K562 (cell line): ENCODE data around the gene ANKMY1. TPM values are rescaled to one million over a fixed set of nuclear protein-coding genes. Genes with fewer than 3 reads are reported as not detected.

ENCODE experiments used
- ARID1B ChIP-seq: fragments of 450-650 bp; IDR thresholded peaks from 2 replicates; pipeline ENCODE4 v1.6.1; 2016; ENCODE audit warnings: antibody characterized with exemption, mild to moderate bottlenecking, inconsistent platforms
- ASH1L ChIP-seq: fragments of 450-650 bp; IDR thresholded peaks from 2 replicates; pipeline ENCODE4 v1.6.1; 2018; ENCODE audit warnings: borderline replicate concordance, mild to moderate bottlenecking, low read depth; ENCODE audit not compliant: partially characterized antibody
- CREBBP ChIP-seq: IDR thresholded peaks from one replicate; pipeline ENCODE4 v1.6.1; 2012; ENCODE audit warnings: low read depth, mild to moderate bottlenecking, control low read depth, inconsistent platforms, low read length
- DACH1 ChIP-seq: fragments of 450-650 bp; IDR thresholded peaks from 2 replicates; pipeline ENCODE4 v1.6.1; 2018; ENCODE audit not compliant: partially characterized antibody
- HDGF ChIP-seq: fragments of 450-650 bp; IDR thresholded peaks from 2 replicates; pipeline ENCODE4 v1.6.1; 2016
- HNRNPL ChIP-seq: fragments of 200-400 bp; formaldehyde crosslinking; IDR thresholded peaks from 2 replicates; pipeline ENCODE4 v1.6.1; 2017; ENCODE audit warnings: low read depth, mild to moderate bottlenecking, low read length
- LCOR ChIP-seq: sonication (generic); formaldehyde crosslinking; IDR thresholded peaks from 2 replicates; pipeline ENCODE4 v1.8.0; 2022; ENCODE audit warnings: mild to moderate bottlenecking, missing genetic modification reagents
- POLR2B ChIP-seq: fragments of 450-650 bp; IDR thresholded peaks from 2 replicates; pipeline ENCODE4 v1.6.1; 2018; ENCODE audit warnings: low read depth; ENCODE audit not compliant: partially characterized antibody
- RAD21 ChIP-seq, 2 experiments: fragments of 250-450 bp in 1 of 2; fragments of 450-650 bp in 1 of 2; sonication (Bioruptor Pico) in 1 of 2; formaldehyde crosslinking in 1 of 2; IDR thresholded peaks in 1 of 2; conservative IDR thresholded peaks in 1 of 2; 2 replicates each; pipeline versions ENCODE4 v1.4.0 to v1.8.0; 2020 to 2022; ENCODE audit warnings: mild to moderate bottlenecking in 2 of 2, moderate library complexity in 1 of 2
- RBM25 ChIP-seq: fragments of 200-400 bp; formaldehyde crosslinking; IDR thresholded peaks from 2 replicates; pipeline ENCODE4 v1.6.1; 2018; ENCODE audit warnings: low read length, low read depth, moderate library complexity; ENCODE audit not compliant: severe bottlenecking
- SFPQ ChIP-seq: fragments of 200-400 bp; formaldehyde crosslinking; IDR thresholded peaks from 2 replicates; pipeline ENCODE4 v1.6.1; 2017; ENCODE audit warnings: mild to moderate bottlenecking, low read depth, low read length, moderate library complexity
- SRSF9 ChIP-seq: fragments of 200-400 bp; formaldehyde crosslinking; IDR thresholded peaks from 2 replicates; pipeline ENCODE4 v1.6.1; 2017; ENCODE audit warnings: low read depth, low read length, borderline replicate concordance
- STAG1 ChIP-seq: sonication (generic); formaldehyde crosslinking; IDR thresholded peaks from 2 replicates; pipeline ENCODE4 v1.5.0; 2020; ENCODE audit warnings: missing genetic modification reagents, borderline replicate concordance
- ZFP91 ChIP-seq: sonication (generic); formaldehyde crosslinking; IDR thresholded peaks from 2 replicates; pipeline ENCODE4 v1.8.0; 2022; ENCODE audit warnings: mild to moderate bottlenecking, missing genetic modification reagents
- ZNF174 ChIP-seq: fragments of 250-450 bp; sonication (Bioruptor Pico); IDR thresholded peaks from 2 replicates; pipeline ENCODE4 v1.4.0; 2020; ENCODE audit warnings: mild to moderate bottlenecking
- ZNF316 ChIP-seq: fragments of 450-650 bp; IDR thresholded peaks from 2 replicates; pipeline ENCODE4 v1.6.1; 2016
- ZNF384 ChIP-seq: IDR thresholded peaks from 2 replicates; pipeline ENCODE4 v1.6.1; 2012; ENCODE audit warnings: low read depth, low read length, improper control_type of control experiment
- polyA plus RNA-seq, 8 experiments: library from polyadenylated mRNA; depleted of rRNA in 4 of 8; stranded (reverse) in 5 of 8; unstranded in 3 of 8; fragments of >200 nt; fragmentation: Nextera tagmentation in 2 of 8; fragmentation: Illumina TruSeq in 1 of 8; extraction: Ambion mirVana in 2 of 8; extraction: Trizol in 1 of 8; gene quantifications; 2 replicates each; pipeline versions ENCODE4 v1.2.1 to v1.2.3, GENCODE V29; 2011 to 2014; ENCODE audit warnings: inconsistent platforms in 1 of 8, missing spikeins in 1 of 8
- total RNA-seq, 7 experiments: library from RNA; depleted of rRNA in 6 of 7; stranded (reverse); fragments of >200 nt in 6 of 7; fragmentation: Illumina TruSeq in 2 of 7; extraction: Trizol in 2 of 7; gene quantifications; 2 replicates each; pipeline versions ENCODE4 v1.2.1 to v1.2.3, GENCODE V29; 2011 to 2021; ENCODE audit warnings: low replicate concordance in 1 of 7
- TF ChIP-seq, protein P1 (sequence below): fragments of 250-450 bp; sonication (Bioruptor Pico); IDR thresholded peaks from 2 replicates; pipeline ENCODE4 v1.8.0; 2022; ENCODE audit warnings: moderate library complexity, mild to moderate bottlenecking, inconsistent platforms
- TF ChIP-seq, protein P2 (sequence below): fragments of 250-450 bp; sonication (Bioruptor Pico); IDR thresholded peaks from 2 replicates; pipeline ENCODE4 v1.8.0; 2021; ENCODE audit warnings: moderate library complexity, mild to moderate bottlenecking, inconsistent platforms
- TF ChIP-seq, protein P3 (sequence below): sonication (generic); formaldehyde crosslinking; IDR thresholded peaks from 2 replicates; pipeline ENCODE4 v1.8.1; 2023; ENCODE audit warnings: mild to moderate bottlenecking, missing genetic modification reagents

Gene ANKMY1
- total and polyA plus RNA-seq, 9 of the 15 experiments (the other 6 are each of a cell fraction or from before 2014, with no cell fraction given): 0.75 to 15.1 (median 11.7) TPM

GRCh38 chr2:240560480-240561324, 2.9 kb upstream of the ANKMY1 start (continued):
- TF ChIP-seq, protein P1, sequence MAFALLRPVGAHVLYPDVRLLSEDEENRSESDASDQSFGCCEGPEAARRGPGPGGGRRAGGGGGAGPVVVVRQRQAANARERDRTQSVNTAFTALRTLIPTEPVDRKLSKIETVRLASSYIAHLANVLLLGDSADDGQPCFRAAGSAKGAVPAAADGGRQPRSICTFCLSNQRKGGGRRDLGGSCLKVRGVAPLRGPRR (CRISPR knock-in tag): no peak
- TF ChIP-seq LCOR (CRISPR knock-in tag): 0 out of 2 replicates have a peak, but pooled peaks have one; percentile 40
- TF ChIP-seq POLR2B: no peak
- no peak for TF ChIP-seq ZNF316
- TF ChIP-seq ZNF174 (CRISPR knock-in tag): no peak
- TF ChIP-seq ASH1L: peak; percentile 64
- TF ChIP-seq, protein P2, sequence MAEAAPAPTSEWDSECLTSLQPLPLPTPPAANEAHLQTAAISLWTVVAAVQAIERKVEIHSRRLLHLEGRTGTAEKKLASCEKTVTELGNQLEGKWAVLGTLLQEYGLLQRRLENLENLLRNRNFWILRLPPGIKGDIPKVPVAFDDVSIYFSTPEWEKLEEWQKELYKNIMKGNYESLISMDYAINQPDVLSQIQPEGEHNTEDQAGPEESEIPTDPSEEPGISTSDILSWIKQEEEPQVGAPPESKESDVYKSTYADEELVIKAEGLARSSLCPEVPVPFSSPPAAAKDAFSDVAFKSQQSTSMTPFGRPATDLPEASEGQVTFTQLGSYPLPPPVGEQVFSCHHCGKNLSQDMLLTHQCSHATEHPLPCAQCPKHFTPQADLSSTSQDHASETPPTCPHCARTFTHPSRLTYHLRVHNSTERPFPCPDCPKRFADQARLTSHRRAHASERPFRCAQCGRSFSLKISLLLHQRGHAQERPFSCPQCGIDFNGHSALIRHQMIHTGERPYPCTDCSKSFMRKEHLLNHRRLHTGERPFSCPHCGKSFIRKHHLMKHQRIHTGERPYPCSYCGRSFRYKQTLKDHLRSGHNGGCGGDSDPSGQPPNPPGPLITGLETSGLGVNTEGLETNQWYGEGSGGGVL (CRISPR knock-in tag): no peak
- TF ChIP-seq SFPQ: no peak
- no peak for TF ChIP-seq CREBBP
- TF ChIP-seq, protein P3, sequence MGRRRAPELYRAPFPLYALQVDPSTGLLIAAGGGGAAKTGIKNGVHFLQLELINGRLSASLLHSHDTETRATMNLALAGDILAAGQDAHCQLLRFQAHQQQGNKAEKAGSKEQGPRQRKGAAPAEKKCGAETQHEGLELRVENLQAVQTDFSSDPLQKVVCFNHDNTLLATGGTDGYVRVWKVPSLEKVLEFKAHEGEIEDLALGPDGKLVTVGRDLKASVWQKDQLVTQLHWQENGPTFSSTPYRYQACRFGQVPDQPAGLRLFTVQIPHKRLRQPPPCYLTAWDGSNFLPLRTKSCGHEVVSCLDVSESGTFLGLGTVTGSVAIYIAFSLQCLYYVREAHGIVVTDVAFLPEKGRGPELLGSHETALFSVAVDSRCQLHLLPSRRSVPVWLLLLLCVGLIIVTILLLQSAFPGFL (CRISPR knock-in tag): no peak
- TF ChIP-seq DACH1: no peak
- no peak for TF ChIP-seq SRSF9
- TF ChIP-seq RAD21 (CRISPR knock-in tag; conservative IDR thresholded peaks at IDR 0.05 in 1 of 2, IDR thresholded peaks at IDR 0.05 in 1 of 2): no peak
- no peak for TF ChIP-seq ARID1B
- TF ChIP-seq STAG1 (CRISPR knock-in tag): no peak
- TF ChIP-seq ZNF384: no peak
- TF ChIP-seq HDGF: no peak
- TF ChIP-seq ZFP91 (CRISPR knock-in tag): no peak
- TF ChIP-seq RBM25: peak; percentile 2
- TF ChIP-seq HNRNPL: no peak
